Measurements from ENCODE around the gene TMPRSS6. TPM values are rescaled to one million over a fixed set of nuclear protein-coding genes. Genes with fewer than 3 reads are reported as not detected.
A peak's percentile ranks its signal among the peaks of the same experiment; 100 is the strongest.

Gene TMPRSS6
- total and polyA plus RNA-seq, 5 donors: not detected

DNA sequence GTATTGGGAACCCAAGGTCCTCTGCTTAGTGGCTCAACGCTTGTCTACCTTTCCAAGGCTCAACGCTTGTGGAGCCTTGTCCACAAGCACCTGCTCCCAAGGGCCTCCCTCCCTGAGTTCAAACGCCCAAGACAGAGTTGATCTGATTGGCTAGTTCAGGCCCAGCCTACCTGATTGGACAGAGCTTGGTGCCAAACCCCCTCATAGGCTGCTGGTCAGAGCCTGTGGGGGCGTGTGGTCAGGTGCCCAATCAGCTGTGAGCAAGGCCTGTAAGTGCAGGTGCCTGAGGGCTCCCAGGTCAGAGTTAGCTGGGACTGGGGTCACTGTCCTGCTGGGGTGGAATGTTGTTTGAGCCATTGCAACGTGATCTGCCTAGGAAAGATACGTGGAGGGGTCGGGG, 16.9 kb upstream of the TMPRSS6 start:
- Histone ChIP-seq H3K27ac (ENCODE audit: low read length) (no peak overlapping the region), H3K4me3 (ENCODE audit: low read length) (no peak overlapping the region), H3K9me3 (ENCODE audit: control insufficient read depth, low read length) (no peaks in the 10 kb centered on the region), H3K27me3 (ENCODE audit: control insufficient read depth, insufficient read depth) (no peaks in the 10 kb centered on the region), H3K4me1 (ENCODE audit: control insufficient read depth, insufficient read depth, low read length) (no peaks in the 10 kb centered on the region)
- WGBS: 77% methylated on average over 7 of the region's 7 CpGs
- intact Hi-C loops (cut with DNase I): no loop called here
- DNase-seq (no peak), ATAC-seq (no peak)

- intact Hi-C loops (cut with DNase I): no loop called here
- no peaks in the 10 kb centered on the region for H3K9me3 ChIP-seq (ENCODE audit: control insufficient read depth, low read length)
- H3K4me3 ChIP-seq (ENCODE audit: low read length): no peak overlapping the region
- no peak overlapping the region for H3K27ac ChIP-seq (ENCODE audit: low read length)
- 76% methylated on average over 7 of the region's 7 CpGs for WGBS
- DNase-seq (no peak), ATAC-seq (no peak)
- H3K4me1 ChIP-seq (ENCODE audit: control insufficient read depth, insufficient read depth, low read length): no peaks in the 10 kb centered on the region
- no peaks in the 10 kb centered on the region for H3K27me3 ChIP-seq (ENCODE audit: control insufficient read depth, insufficient read depth)
These were observed 14.1 kb upstream of the TMPRSS6 start for GRCh38 chr22:37123649-37124048.

- Histone ChIP-seq H3K9me3 (ENCODE audit: control insufficient read depth, low read length) (no peaks in the 10 kb centered on the region), H3K27ac (ENCODE audit: low read length) (no peak overlapping the region), H3K27me3 (ENCODE audit: control insufficient read depth, insufficient read depth) (no peaks in the 10 kb centered on the region), H3K4me3 (ENCODE audit: low read length) (no peak overlapping the region), H3K4me1 (ENCODE audit: control insufficient read depth, insufficient read depth, low read length) (no peaks in the 10 kb centered on the region)
- intact Hi-C loops (cut with DNase I): no loop called here
- DNase-seq: no peak
- 66% methylated on average over 3 of the region's 3 CpGs for WGBS
- ATAC-seq: no peak
These were observed 13.2 kb upstream of the TMPRSS6 start for GRCh38 chr22:37122598-37123180.

GRCh38 chr22:37121887-37122591, 12.5 kb upstream of the TMPRSS6 start:
- H3K4me3 ChIP-seq (ENCODE audit: low read length): no peak overlapping the region
- WGBS: 31% methylated on average over 15 of the region's 15 CpGs
- intact Hi-C loops (cut with DNase I): no loop called here
- H3K4me1 ChIP-seq (ENCODE audit: control insufficient read depth, insufficient read depth, low read length): no peaks in the 10 kb centered on the region
- peak; percentile 37 to 53 for ATAC-seq
- H3K9me3 ChIP-seq (ENCODE audit: control insufficient read depth, low read length): no peaks in the 10 kb centered on the region
- H3K27ac ChIP-seq (ENCODE audit: low read length): no peak overlapping the region
- DNase-seq: no peak
- no peaks in the 10 kb centered on the region for H3K27me3 ChIP-seq (ENCODE audit: control insufficient read depth, insufficient read depth)

- DNase-seq (no peak), ATAC-seq (no peak)
- 89% methylated on average over 11 of the region's 11 CpGs for WGBS
- Histone ChIP-seq H3K27me3 (ENCODE audit: control insufficient read depth, insufficient read depth) (no peaks in the 10 kb centered on the region), H3K4me1 (ENCODE audit: control insufficient read depth, insufficient read depth, low read length) (no peaks in the 10 kb centered on the region), H3K4me3 (ENCODE audit: low read length) (no peak overlapping the region), H3K9me3 (ENCODE audit: control insufficient read depth, low read length) (no peaks in the 10 kb centered on the region), H3K27ac (ENCODE audit: low read length) (no peak overlapping the region)
- intact Hi-C loops (cut with DNase I): no loop called here
These were observed 11.2 kb upstream of the TMPRSS6 start for GRCh38 chr22:37120569-37121340.

DNA sequence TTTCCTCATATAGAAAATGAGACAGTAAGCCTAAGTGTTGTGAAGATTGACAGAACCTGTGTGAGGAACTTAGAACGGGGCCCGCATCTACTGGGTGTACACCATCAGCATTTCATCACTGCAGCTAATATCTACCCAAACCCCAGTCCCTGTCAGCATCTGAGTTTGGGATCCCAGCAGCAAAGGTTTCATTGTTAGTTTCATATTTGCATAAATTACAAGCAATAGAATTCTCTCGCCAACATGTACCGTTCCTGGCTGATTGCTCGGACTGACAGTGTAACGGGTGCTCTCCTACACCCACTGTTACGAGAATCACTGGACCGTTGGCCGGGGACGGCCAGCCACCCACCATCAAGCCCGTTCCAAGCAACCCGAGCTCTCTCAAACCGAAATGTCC, 10.4 kb upstream of the TMPRSS6 start:
- ATAC-seq (no peak), DNase-seq (no peak)
- no peaks in the 10 kb centered on the region for H3K9me3 ChIP-seq (ENCODE audit: control insufficient read depth, low read length)
- no peak overlapping the region for H3K27ac ChIP-seq (ENCODE audit: low read length)
- H3K4me1 ChIP-seq (ENCODE audit: control insufficient read depth, insufficient read depth, low read length): no peaks in the 10 kb centered on the region
- H3K4me3 ChIP-seq (ENCODE audit: low read length): no peak overlapping the region
- intact Hi-C loops (cut with DNase I): no loop called here
- H3K27me3 ChIP-seq (ENCODE audit: control insufficient read depth, insufficient read depth): no peaks in the 10 kb centered on the region
- WGBS: 86% methylated on average over 13 of the region's 13 CpGs

- 84% methylated on average over 5 of the region's 5 CpGs for WGBS
- intact Hi-C loops (cut with DNase I): no loop called here
- Histone ChIP-seq H3K27ac (ENCODE audit: low read length) (no peak overlapping the region), H3K27me3 (ENCODE audit: control insufficient read depth, insufficient read depth) (no peaks in the 10 kb centered on the region), H3K4me1 (ENCODE audit: control insufficient read depth, insufficient read depth, low read length) (no peaks in the 10 kb centered on the region), H3K9me3 (ENCODE audit: control insufficient read depth, low read length) (no peaks in the 10 kb centered on the region), H3K4me3 (ENCODE audit: low read length) (no peak overlapping the region)
- no peak for DNase-seq
- ATAC-seq: no peak
These were observed 8.6 kb upstream of the TMPRSS6 start for GRCh38 chr22:37118083-37118482.

- Histone ChIP-seq H3K4me3 (ENCODE audit: low read length) (no peak overlapping the region), H3K27ac (ENCODE audit: low read length) (no peak overlapping the region), H3K27me3 (ENCODE audit: control insufficient read depth, insufficient read depth) (no peaks in the 10 kb centered on the region), H3K4me1 (ENCODE audit: control insufficient read depth, insufficient read depth, low read length) (no peaks in the 10 kb centered on the region), H3K9me3 (ENCODE audit: control insufficient read depth, low read length) (no peaks in the 10 kb centered on the region)
- peak in 1 of 3 donors; percentile 22 for DNase-seq
- 38% methylated on average over 4 of the region's 4 CpGs for WGBS
- no peak for ATAC-seq
- intact Hi-C loops (cut with DNase I): no loop called here
These were observed 7.6 kb upstream of the TMPRSS6 start for GRCh38 chr22:37117092-37117491.

DNA sequence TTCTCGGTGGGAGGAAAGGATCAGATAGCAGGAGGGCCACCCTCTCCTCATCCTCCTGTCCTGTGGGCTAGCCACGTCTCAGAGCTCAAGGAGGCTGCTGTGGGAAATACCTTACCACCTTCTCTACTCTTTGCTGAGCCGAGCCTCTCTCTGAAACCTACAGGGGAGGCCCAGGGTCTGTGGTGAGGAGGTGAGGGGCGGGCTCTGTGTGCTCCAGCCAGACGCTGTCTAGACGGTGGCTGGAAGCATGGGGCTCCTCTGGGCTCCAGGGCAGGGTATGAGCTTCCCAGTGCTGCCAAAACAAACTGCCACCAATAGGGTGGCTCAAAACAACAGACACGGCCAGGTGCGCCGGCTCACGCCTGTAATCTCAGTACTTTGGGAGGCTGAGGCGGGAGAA, 5.5 kb upstream of the TMPRSS6 start:
- intact Hi-C loops (cut with DNase I): no loop called here
- no peaks in the 10 kb centered on the region for H3K27me3 ChIP-seq (ENCODE audit: control insufficient read depth, insufficient read depth)
- no peaks in the 10 kb centered on the region for H3K4me1 ChIP-seq (ENCODE audit: control insufficient read depth, insufficient read depth, low read length)
- no peak for ATAC-seq
- no peak overlapping the region for H3K4me3 ChIP-seq (ENCODE audit: low read length)
- WGBS: 66% methylated on average over 11 of the region's 11 CpGs
- no peaks in the 10 kb centered on the region for H3K9me3 ChIP-seq (ENCODE audit: control insufficient read depth, low read length)
- no peak overlapping the region for H3K27ac ChIP-seq (ENCODE audit: low read length)
- no peak for DNase-seq

DNA sequence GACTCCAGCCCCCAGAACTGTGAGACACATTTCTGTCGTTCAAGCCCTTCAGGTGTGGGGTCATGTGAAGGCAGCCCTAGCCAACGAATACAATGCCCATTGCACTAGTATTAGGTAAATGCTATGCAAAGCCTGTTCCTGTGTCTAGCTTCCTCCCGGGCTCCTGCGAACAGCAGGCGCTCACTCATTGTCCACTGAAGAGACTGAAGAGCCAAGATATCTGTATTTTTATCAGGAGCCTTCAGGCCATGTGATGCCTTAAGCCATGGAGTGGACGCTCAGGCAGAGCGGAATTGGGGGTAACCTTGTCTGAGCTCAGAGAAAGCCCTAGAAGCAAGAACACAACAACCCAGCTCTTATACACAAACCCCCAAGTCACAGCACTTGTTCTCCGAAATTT, 4.2 kb upstream of the TMPRSS6 start:
- 66% methylated on average over 8 of the region's 8 CpGs for WGBS
- Histone ChIP-seq H3K9me3 (ENCODE audit: control insufficient read depth, low read length) (no peaks in the 10 kb centered on the region), H3K27me3 (ENCODE audit: control insufficient read depth, insufficient read depth) (no peaks in the 10 kb centered on the region), H3K4me1 (ENCODE audit: control insufficient read depth, insufficient read depth, low read length) (no peaks in the 10 kb centered on the region), H3K4me3 (ENCODE audit: low read length) (no peak overlapping the region), H3K27ac (ENCODE audit: low read length) (no peak overlapping the region)
- DNase-seq: no peak
- no peak for ATAC-seq
- intact Hi-C loops (cut with DNase I): no loop called here

DNA sequence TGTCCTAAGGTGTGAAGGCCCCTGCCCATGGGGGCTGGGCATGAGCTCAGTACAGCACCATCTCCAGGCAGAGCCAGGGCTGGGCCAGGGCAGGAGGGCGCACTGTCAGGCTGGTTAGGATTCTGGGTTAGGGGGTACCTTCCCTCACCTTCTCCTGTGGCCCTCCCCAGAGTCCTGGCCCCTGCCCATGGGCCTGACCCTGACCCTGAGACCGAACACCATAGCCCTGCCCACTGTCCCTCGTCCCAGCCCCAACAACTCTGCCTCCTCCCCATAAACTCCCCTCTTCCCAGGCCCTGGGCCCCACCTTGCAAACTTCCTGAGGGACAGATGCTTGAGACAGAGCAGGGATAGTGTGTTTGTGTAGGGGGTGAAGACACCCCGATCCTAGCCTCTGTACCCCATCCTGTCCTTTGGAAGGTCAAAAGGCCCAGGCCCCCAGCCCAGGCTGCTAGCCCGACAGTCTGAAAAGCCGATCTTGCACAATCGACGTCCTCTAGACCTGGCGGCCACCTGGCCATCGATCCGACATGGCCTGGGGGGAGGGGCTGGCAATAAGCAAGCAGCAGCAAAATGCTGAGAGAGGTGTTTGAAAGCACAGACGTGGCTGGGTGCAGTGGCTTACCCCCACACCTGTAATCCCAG, 2.7 kb upstream of the TMPRSS6 start:
- intact Hi-C loops (cut with DNase I): no loop called here
- DNase-seq (no peak), ATAC-seq (no peak)
- no peaks in the 10 kb centered on the region for H3K27me3 ChIP-seq (ENCODE audit: control insufficient read depth, insufficient read depth)
- no peak overlapping the region for H3K27ac ChIP-seq (ENCODE audit: low read length)
- H3K9me3 ChIP-seq (ENCODE audit: control insufficient read depth, low read length): no peaks in the 10 kb centered on the region
- H3K4me1 ChIP-seq (ENCODE audit: control insufficient read depth, insufficient read depth, low read length): no peaks in the 10 kb centered on the region
- 68% methylated on average over 12 of the region's 12 CpGs for WGBS
- H3K4me3 ChIP-seq (ENCODE audit: low read length): no peak overlapping the region
